Esophagus squamous epithelium (tissue), 4 donors: ENCODE measurements around the gene PNLDC1.

Experiments used
- CTCF ChIP-seq, 6 experiments: fragments of 450-650 bp in 4 of 6; fragments of 200-600 bp in 2 of 6; sonication (generic) in 2 of 6; IDR thresholded peaks; one replicate each; pipeline ENCODE4 v1.5.1; 2016 to 2019; ENCODE audit warnings: antibody characterized with exemption in 6 of 6, mild to moderate bottlenecking in 4 of 6, moderate library complexity in 4 of 6
- POLR2A ChIP-seq, 4 donors: fragments of 450-650 bp; IDR thresholded peaks; one replicate each; pipeline ENCODE4 v1.6.1; 2017; ENCODE audit warnings: antibody characterized with exemption in 4 of 4, mild to moderate bottlenecking in 4 of 4, moderate library complexity in 3 of 4

GRCh38 chr6:159836718-159837490 is 36.8 kb downstream of the PNLDC1 start:
- TF ChIP-seq CTCF (IDR thresholded peaks at IDR 0.05): no peak
- no peak for TF ChIP-seq POLR2A (IDR thresholded peaks at IDR 0.05)
